ENCODE data around the gene TRMT2B.
"Not testable (repeated sequence)": the region's sequence is repeated elsewhere in the genome, so short reads cannot be mapped to it uniquely, and the experiment has no call there.

TRMT2B gene

GRCh38 chrX:101009090-101009489 lies 42.8 kb downstream of the TRMT2B start:
- Histone ChIP-seq H3K36me3 (ENCODE audit: control insufficient read depth in 1 of 2, insufficient read depth in 2 of 2, low read length in 2 of 2) (peaks cover 7 to 8% of the 10 kb centered on the region in 2 donors), H3K27me3 (ENCODE audit: control insufficient read depth in 1 of 2, insufficient read depth in 2 of 2, low read length in 2 of 2) (no peaks in the 10 kb centered on the region), H3K27ac (ENCODE audit: low read depth, low read length) (no peak overlapping the region), H3K4me1 (ENCODE audit: control insufficient read depth in 1 of 2, insufficient read depth in 2 of 2, low read length in 2 of 2) (no peaks in the 10 kb centered on the region), H3K9ac (ENCODE audit: low read depth in 1 of 2, low read length in 2 of 2) (no peak overlapping the region), H3K9me3 (ENCODE audit: control insufficient read depth in 1 of 2, low read length in 2 of 2) (no peaks in the 10 kb centered on the region), H3K4me3 (ENCODE audit: low read depth in 1 of 2, low read length in 2 of 2) (no peak overlapping the region)

GRCh38 chrX:100999451-100999850 lies 52.5 kb downstream of the TRMT2B start:
- Histone ChIP-seq H3K4me3 (ENCODE audit: low read depth in 1 of 2, low read length in 2 of 2) (no peak overlapping the region), H3K4me1 (ENCODE audit: control insufficient read depth in 1 of 2, insufficient read depth in 2 of 2, low read length in 2 of 2) (no peaks in the 10 kb centered on the region), H3K9ac (ENCODE audit: low read depth in 1 of 2, low read length in 2 of 2) (no peak overlapping the region), H3K27ac (ENCODE audit: low read depth, low read length) (no peak overlapping the region), H3K36me3 (ENCODE audit: control insufficient read depth in 1 of 2, insufficient read depth in 2 of 2, low read length in 2 of 2) (peaks cover 0 to 18% of the 10 kb centered on the region in 2 donors), H3K9me3 (ENCODE audit: control insufficient read depth in 1 of 2, low read length in 2 of 2) (no peaks in the 10 kb centered on the region), H3K27me3 (ENCODE audit: control insufficient read depth in 1 of 2, insufficient read depth in 2 of 2, low read length in 2 of 2) (no peaks in the 10 kb centered on the region)

- H3K27me3 ChIP-seq (ENCODE audit: control insufficient read depth in 1 of 2, insufficient read depth in 2 of 2, low read length in 2 of 2): no peaks in the 10 kb centered on the region
- no peaks in the 10 kb centered on the region for H3K4me1 ChIP-seq (ENCODE audit: control insufficient read depth in 1 of 2, insufficient read depth in 2 of 2, low read length in 2 of 2)
- no peak overlapping the region for H3K9ac ChIP-seq (ENCODE audit: low read depth in 1 of 2, low read length in 2 of 2)
- no peaks in the 10 kb centered on the region for H3K9me3 ChIP-seq (ENCODE audit: control insufficient read depth in 1 of 2, low read length in 2 of 2)
- H3K27ac ChIP-seq (ENCODE audit: low read depth, low read length): no peak overlapping the region
- peaks cover 0 to 8% of the 10 kb centered on the region in 2 donors for H3K36me3 ChIP-seq (ENCODE audit: control insufficient read depth in 1 of 2, insufficient read depth in 2 of 2, low read length in 2 of 2)
- H3K4me3 ChIP-seq (ENCODE audit: low read depth in 1 of 2, low read length in 2 of 2): no peak overlapping the region
Measured at GRCh38 chrX:100995469-100995868, 56.4 kb downstream of the TRMT2B start.

- Histone ChIP-seq H3K4me1 (ENCODE audit: control insufficient read depth in 1 of 2, insufficient read depth in 2 of 2, low read length in 2 of 2) (no peaks in the 10 kb centered on the region), H3K9ac (ENCODE audit: low read depth in 1 of 2, low read length in 2 of 2) (no peak overlapping the region), H3K9me3 (ENCODE audit: control insufficient read depth in 1 of 2, low read length in 2 of 2) (no peaks in the 10 kb centered on the region), H3K36me3 (ENCODE audit: control insufficient read depth in 1 of 2, insufficient read depth in 2 of 2, low read length in 2 of 2) (peaks cover 0 to 8% of the 10 kb centered on the region in 2 donors), H3K4me3 (ENCODE audit: low read depth in 1 of 2, low read length in 2 of 2) (no peak overlapping the region), H3K27me3 (ENCODE audit: control insufficient read depth in 1 of 2, insufficient read depth in 2 of 2, low read length in 2 of 2) (no peaks in the 10 kb centered on the region), H3K27ac (ENCODE audit: low read depth, low read length) (no peak overlapping the region)
Measured at GRCh38 chrX:100994352-100995281, 57.3 kb downstream of the TRMT2B start.

GRCh38 chrX:100990139-100990538 lies 61.8 kb downstream of the TRMT2B start:
- no peak overlapping the region for H3K27ac ChIP-seq (ENCODE audit: low read depth, low read length)
- H3K4me3 ChIP-seq (ENCODE audit: low read depth in 1 of 2, low read length in 2 of 2): no peak overlapping the region
- H3K27me3 ChIP-seq (ENCODE audit: control insufficient read depth in 1 of 2, insufficient read depth in 2 of 2, low read length in 2 of 2): no peaks in the 10 kb centered on the region
- H3K36me3 ChIP-seq (ENCODE audit: control insufficient read depth in 1 of 2, insufficient read depth in 2 of 2, low read length in 2 of 2): no peaks in the 10 kb centered on the region
- no peaks in the 10 kb centered on the region for H3K9me3 ChIP-seq (ENCODE audit: control insufficient read depth in 1 of 2, low read length in 2 of 2)
- H3K9ac ChIP-seq (ENCODE audit: low read depth in 1 of 2, low read length in 2 of 2): no peak overlapping the region
- H3K4me1 ChIP-seq (ENCODE audit: control insufficient read depth in 1 of 2, insufficient read depth in 2 of 2, low read length in 2 of 2): no peaks in the 10 kb centered on the region

- H3K9me3 ChIP-seq (ENCODE audit: control insufficient read depth in 1 of 2, low read length in 2 of 2): no peaks in the 10 kb centered on the region
Measured at GRCh38 chrX:100984818-100985217, 67.1 kb downstream of the TRMT2B start.

GRCh38 chrX:100981498-100981845 lies 70.4 kb downstream of the TRMT2B start:
- not testable (repeated sequence) for H3K4me3 ChIP-seq (ENCODE audit: low read depth in 1 of 2, low read length in 2 of 2); H3K27ac ChIP-seq (ENCODE audit: low read depth, low read length); H3K36me3 ChIP-seq (ENCODE audit: control insufficient read depth in 1 of 2, insufficient read depth in 2 of 2, low read length in 2 of 2); H3K9me3 ChIP-seq (ENCODE audit: control insufficient read depth in 1 of 2, low read length in 2 of 2); H3K27me3 ChIP-seq (ENCODE audit: control insufficient read depth in 1 of 2, insufficient read depth in 2 of 2, low read length in 2 of 2); H3K9ac ChIP-seq (ENCODE audit: low read depth in 1 of 2, low read length in 2 of 2); H3K4me1 ChIP-seq (ENCODE audit: control insufficient read depth in 1 of 2, insufficient read depth in 2 of 2, low read length in 2 of 2)

More at GRCh38 chrX:100984818-100985217, 67.1 kb downstream of the TRMT2B start:
- H3K36me3 ChIP-seq (ENCODE audit: control insufficient read depth in 1 of 2, insufficient read depth in 2 of 2, low read length in 2 of 2): no peaks in the 10 kb centered on the region
- no peak overlapping the region for H3K9ac ChIP-seq (ENCODE audit: low read depth in 1 of 2, low read length in 2 of 2)
- H3K4me3 ChIP-seq (ENCODE audit: low read depth in 1 of 2, low read length in 2 of 2): no peak overlapping the region
- no peaks in the 10 kb centered on the region for H3K4me1 ChIP-seq (ENCODE audit: control insufficient read depth in 1 of 2, insufficient read depth in 2 of 2, low read length in 2 of 2)
- H3K27me3 ChIP-seq (ENCODE audit: control insufficient read depth in 1 of 2, insufficient read depth in 2 of 2, low read length in 2 of 2): no peaks in the 10 kb centered on the region
- H3K27ac ChIP-seq (ENCODE audit: low read depth, low read length): no peak overlapping the region

GRCh38 chrX:100980608-100981497 lies 71.1 kb downstream of the TRMT2B start:
- no peaks in the 10 kb centered on the region for H3K36me3 ChIP-seq (ENCODE audit: control insufficient read depth in 1 of 2, insufficient read depth in 2 of 2, low read length in 2 of 2)
- H3K4me1 ChIP-seq (ENCODE audit: control insufficient read depth in 1 of 2, insufficient read depth in 2 of 2, low read length in 2 of 2): no peaks in the 10 kb centered on the region
- H3K9ac ChIP-seq (ENCODE audit: low read depth in 1 of 2, low read length in 2 of 2): no peak overlapping the region
- no peak overlapping the region for H3K4me3 ChIP-seq (ENCODE audit: low read depth in 1 of 2, low read length in 2 of 2)
- no peak overlapping the region for H3K27ac ChIP-seq (ENCODE audit: low read depth, low read length)
- H3K27me3 ChIP-seq (ENCODE audit: control insufficient read depth in 1 of 2, insufficient read depth in 2 of 2, low read length in 2 of 2): no peaks in the 10 kb centered on the region
- no peaks in the 10 kb centered on the region for H3K9me3 ChIP-seq (ENCODE audit: control insufficient read depth in 1 of 2, low read length in 2 of 2)

GRCh38 chrX:100979881-100980607 lies 71.9 kb downstream of the TRMT2B start:
- no peak overlapping the region for H3K27ac ChIP-seq (ENCODE audit: low read depth, low read length)
- H3K36me3 ChIP-seq (ENCODE audit: control insufficient read depth in 1 of 2, insufficient read depth in 2 of 2, low read length in 2 of 2): no peaks in the 10 kb centered on the region

More at GRCh38 chrX:100979881-100980607, 71.9 kb downstream of the TRMT2B start:
- H3K9me3 ChIP-seq (ENCODE audit: control insufficient read depth in 1 of 2, low read length in 2 of 2): no peaks in the 10 kb centered on the region
- H3K4me1 ChIP-seq (ENCODE audit: control insufficient read depth in 1 of 2, insufficient read depth in 2 of 2, low read length in 2 of 2): no peaks in the 10 kb centered on the region
- no peaks in the 10 kb centered on the region for H3K27me3 ChIP-seq (ENCODE audit: control insufficient read depth in 1 of 2, insufficient read depth in 2 of 2, low read length in 2 of 2)
- no peak overlapping the region for H3K9ac ChIP-seq (ENCODE audit: low read depth in 1 of 2, low read length in 2 of 2)
- H3K4me3 ChIP-seq (ENCODE audit: low read depth in 1 of 2, low read length in 2 of 2): no peak overlapping the region
